Left ventricle myocardium inferior (tissue), 1 donor: ENCODE data around the gene TEX35. TPM values are rescaled to one million over a fixed set of nuclear protein-coding genes. Genes with fewer than 3 reads are reported as not detected.

Experiments
- DNase-seq: peaks from one replicate; pipeline ENCODE4 v3.0.0-alpha.2; 2020
- H3K27ac ChIP-seq: fragments of 200-600 bp; replicated peaks from 2 replicates; pipeline ENCODE4 v1.8.0; 2021
- H3K27me3 ChIP-seq: fragments of 200-600 bp; 2 replicates; pipeline ENCODE4 v1.8.0; 2021; ENCODE audit warnings: low read depth
- H3K36me3 ChIP-seq: fragments of 200-600 bp; 2 replicates; pipeline ENCODE4 v1.8.0; 2021
- H3K4me1 ChIP-seq: fragments of 200-600 bp; 2 replicates; pipeline ENCODE4 v1.8.0; 2021
- H3K4me3 ChIP-seq: fragments of 200-600 bp; 2 replicates; pipeline ENCODE4 v1.8.0; 2021; ENCODE audit warnings: mild to moderate bottlenecking, moderate library complexity
- H3K9me3 ChIP-seq: fragments of 200-600 bp; replicated peaks from 2 replicates; pipeline ENCODE4 v1.8.0; 2021
- intact Hi-C: fragments of 100-400 bp; cut with micrococcal nuclease; formaldehyde crosslinking; loops from one replicate; pipeline ENCODE4 v1.11.0; 2022
- total RNA-seq: library from RNA; stranded (reverse); fragmentation: NEBNext Ultra II Directional; extraction: Animal tissue kit (Norgen Biotek cat#: 25700); gene quantifications from one replicate; pipeline ENCODE4 v1.2.1, GENCODE V29; 2021
- TF ChIP-seq, protein P1 (sequence below): fragments of 200-600 bp; IDR thresholded peaks from 2 replicates; pipeline ENCODE4 v1.8.0; 2021; ENCODE audit warnings: antibody characterized with exemption, mild to moderate bottlenecking, borderline replicate concordance
- donor health status: DM: no; HTN: yes; CAD: no; lungs with severe emphysema.

TEX35 gene
- total RNA-seq, 1 donor from 2014 or later = not detected

DNA sequence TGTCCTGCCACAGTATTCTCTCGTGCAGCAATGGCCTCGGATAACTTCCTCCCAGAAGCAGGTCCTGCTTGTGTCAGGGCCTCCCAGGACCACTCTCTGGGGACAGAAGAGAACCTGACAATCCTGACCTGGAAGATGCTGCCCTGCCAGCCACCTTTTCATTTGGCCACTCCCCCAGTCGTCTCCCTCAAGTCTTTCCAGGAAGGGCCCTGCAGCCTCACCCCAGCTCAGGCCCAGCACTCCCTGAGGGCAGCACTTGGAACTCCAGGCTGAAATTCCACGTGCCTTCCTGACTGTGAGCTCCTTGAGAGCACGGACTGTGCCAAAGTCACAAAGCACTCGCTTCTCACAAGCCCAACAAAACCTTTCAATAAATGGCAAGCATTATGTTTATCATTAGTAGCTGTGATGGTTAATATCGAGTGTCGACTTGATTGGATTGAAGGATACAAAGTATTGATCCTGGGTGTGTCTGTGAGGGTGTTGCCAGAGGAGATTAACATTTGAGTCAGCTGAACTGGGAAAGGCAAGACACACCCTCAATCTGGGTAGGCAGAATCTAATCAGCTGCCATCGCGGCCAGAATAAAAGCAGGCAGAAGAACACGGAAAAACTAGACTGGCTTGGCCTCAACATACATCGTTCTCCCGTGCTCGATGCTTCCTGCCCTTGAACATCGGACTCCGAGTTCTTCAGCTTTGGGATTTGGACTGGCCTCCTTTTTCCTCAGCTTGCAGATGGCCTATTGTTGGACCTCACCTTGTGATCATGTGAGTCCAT is 13.8 kb upstream of the TEX35 start:
- no peaks in the 10 kb centered on the region for H3K9me3 ChIP-seq
- intact Hi-C loops = no loop called here
- TF ChIP-seq, protein P1, sequence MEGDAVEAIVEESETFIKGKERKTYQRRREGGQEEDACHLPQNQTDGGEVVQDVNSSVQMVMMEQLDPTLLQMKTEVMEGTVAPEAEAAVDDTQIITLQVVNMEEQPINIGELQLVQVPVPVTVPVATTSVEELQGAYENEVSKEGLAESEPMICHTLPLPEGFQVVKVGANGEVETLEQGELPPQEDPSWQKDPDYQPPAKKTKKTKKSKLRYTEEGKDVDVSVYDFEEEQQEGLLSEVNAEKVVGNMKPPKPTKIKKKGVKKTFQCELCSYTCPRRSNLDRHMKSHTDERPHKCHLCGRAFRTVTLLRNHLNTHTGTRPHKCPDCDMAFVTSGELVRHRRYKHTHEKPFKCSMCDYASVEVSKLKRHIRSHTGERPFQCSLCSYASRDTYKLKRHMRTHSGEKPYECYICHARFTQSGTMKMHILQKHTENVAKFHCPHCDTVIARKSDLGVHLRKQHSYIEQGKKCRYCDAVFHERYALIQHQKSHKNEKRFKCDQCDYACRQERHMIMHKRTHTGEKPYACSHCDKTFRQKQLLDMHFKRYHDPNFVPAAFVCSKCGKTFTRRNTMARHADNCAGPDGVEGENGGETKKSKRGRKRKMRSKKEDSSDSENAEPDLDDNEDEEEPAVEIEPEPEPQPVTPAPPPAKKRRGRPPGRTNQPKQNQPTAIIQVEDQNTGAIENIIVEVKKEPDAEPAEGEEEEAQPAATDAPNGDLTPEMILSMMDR = no peak
- no peak overlapping the region for H3K4me3 ChIP-seq
- H3K4me1 ChIP-seq = peaks cover 7% of the 10 kb centered on the region
- no peaks in the 10 kb centered on the region for H3K36me3 ChIP-seq
- no peak for DNase-seq
- no peaks in the 10 kb centered on the region for H3K27me3 ChIP-seq
- no peak overlapping the region for H3K27ac ChIP-seq

DNA sequence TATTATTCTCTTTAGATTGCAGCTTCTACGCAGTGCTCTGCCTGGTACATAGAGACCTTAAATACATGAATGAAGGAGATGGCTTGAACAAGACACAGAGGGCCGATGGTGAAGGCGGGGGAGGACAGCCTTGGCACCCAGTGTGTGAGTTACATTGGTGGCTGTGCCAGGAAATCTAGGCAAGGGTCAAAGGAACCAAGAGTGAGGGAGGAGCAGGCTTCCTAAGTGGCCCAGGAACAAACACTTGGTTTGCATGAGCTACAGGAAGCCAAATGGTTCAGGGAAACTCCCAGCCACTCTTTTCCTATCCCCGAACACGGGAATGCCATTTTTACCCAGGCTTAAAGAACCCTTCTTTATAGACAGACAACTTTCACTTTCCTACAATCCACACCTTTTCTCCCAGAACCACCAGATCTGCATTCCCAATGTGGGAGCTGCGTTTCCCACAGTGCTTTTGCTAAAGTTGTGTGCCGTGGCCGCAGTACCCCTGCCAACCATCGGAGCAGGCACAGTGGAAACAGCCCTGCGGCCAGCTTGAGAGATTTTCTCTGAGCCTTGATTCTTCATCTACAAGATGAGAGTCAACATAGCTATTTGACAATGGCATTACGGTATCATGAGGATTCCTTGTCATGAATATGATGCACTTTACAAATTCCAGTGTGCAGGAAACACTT is 12.7 kb upstream of the TEX35 start:
- no peaks in the 10 kb centered on the region for H3K9me3 ChIP-seq
- H3K4me1 ChIP-seq = peaks cover 2% of the 10 kb centered on the region
- intact Hi-C loops = no loop called here
- DNase-seq = no peak
- no peaks in the 10 kb centered on the region for H3K36me3 ChIP-seq
- TF ChIP-seq, protein P1 = no peak
- H3K27me3 ChIP-seq = no peaks in the 10 kb centered on the region
- no peak overlapping the region for H3K4me3 ChIP-seq
- no peak overlapping the region for H3K27ac ChIP-seq

DNA sequence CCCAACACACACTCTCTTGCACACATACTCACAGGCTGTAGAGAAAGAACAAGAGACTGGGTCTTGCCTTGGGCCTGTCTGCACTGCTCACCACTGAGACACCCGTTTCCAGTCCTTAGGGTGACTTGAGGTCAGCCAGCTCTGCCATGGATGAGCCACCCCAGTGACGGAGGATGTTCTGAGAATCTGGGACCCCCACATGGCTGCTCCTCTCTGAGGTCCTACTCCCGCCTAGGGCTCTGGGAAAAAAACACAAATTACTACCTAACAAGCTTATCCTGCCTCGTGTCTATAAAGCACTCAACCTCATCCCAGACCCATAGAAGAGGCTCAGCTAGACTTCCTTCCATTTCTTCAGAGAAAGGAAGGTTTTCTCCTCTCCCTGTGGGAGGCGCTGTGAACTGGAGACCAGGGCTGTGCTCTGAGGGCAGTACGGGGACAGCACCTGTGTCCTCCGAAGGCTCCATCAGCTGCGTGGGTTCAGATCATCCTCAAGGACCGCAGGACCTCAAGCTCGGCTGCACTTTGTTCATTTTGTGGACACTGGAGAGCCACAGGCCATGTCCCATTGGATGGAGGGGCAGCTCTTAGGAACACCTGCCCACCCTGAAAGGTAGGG is 11.9 kb upstream of the TEX35 start:
- Histone ChIP-seq H3K4me1 (peaks cover 1% of the 10 kb centered on the region), H3K27ac (no peak overlapping the region), H3K36me3 (no peaks in the 10 kb centered on the region), H3K9me3 (no peaks in the 10 kb centered on the region), H3K4me3 (no peak overlapping the region), H3K27me3 (no peaks in the 10 kb centered on the region)
- intact Hi-C loops = no loop called here
- TF ChIP-seq, protein P1 = no peak
- DNase-seq = no peak

DNA sequence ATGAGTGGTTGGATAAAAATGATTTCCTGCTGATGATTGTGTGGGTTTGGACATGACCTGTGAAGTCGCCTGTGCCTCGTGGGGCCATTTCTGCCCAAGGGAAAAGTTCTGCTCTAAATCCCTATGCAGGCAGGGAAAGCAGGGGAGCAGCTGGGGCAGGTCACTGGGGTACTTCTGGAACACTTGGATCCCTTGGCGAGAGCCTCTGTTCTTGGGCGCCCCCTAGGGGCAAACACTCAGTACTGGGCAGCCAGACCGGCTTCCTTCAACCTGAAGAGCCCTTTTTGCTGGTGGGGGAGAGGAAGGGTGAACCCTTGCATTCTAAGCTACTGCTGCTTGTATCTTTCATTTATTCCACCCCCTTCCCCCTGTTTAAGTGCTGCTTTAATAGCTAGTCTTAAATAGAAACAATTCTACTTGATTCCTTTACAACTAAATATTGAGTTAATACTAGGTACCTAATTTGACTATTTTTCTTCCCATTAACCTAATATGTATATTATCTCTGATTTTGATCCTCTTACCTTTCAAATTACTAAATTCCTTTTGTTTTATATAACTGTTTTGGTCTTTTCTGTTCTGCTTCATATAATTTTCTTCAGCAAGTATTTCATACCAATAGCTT is 11.1 kb upstream of the TEX35 start:
- TF ChIP-seq, protein P1 = peak; percentile 94
- DNase-seq = peak; percentile 67
- peaks cover 9% of the 10 kb centered on the region for H3K4me1 ChIP-seq
- no peaks in the 10 kb centered on the region for H3K9me3 ChIP-seq
- no peak overlapping the region for H3K4me3 ChIP-seq
- intact Hi-C loops = no loop called here
- H3K27me3 ChIP-seq = no peaks in the 10 kb centered on the region
- no peaks in the 10 kb centered on the region for H3K36me3 ChIP-seq
- no peak overlapping the region for H3K27ac ChIP-seq

DNA sequence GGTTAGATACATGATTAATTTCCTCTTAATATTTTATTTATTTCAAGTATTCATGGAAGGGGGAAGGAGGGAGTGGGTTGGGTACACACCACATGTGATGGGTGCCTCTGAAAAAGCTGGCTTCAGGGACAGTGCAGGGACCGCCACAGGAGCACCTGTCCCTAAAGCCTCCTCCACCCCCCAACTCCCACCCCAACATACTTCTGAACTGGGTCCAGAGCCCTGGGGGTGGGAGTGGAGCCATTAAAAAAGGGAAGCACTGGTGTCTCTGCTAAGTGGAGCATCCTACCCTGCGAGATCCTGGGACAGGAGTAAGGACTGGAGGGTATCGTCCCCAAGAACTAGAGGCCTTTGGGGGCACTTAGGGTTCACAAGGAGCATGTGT is 10.6 kb upstream of the TEX35 start:
- H3K27me3 ChIP-seq = no peaks in the 10 kb centered on the region
- H3K9me3 ChIP-seq = no peaks in the 10 kb centered on the region
- no peak for DNase-seq
- no peak overlapping the region for H3K27ac ChIP-seq
- peaks cover 9% of the 10 kb centered on the region for H3K4me1 ChIP-seq
- H3K36me3 ChIP-seq = no peaks in the 10 kb centered on the region
- H3K4me3 ChIP-seq = no peak overlapping the region
- intact Hi-C loops = no loop called here
- TF ChIP-seq, protein P1 = no peak
